ENCODE measurements around the gene PDE1A.

The PDE1A gene

DNA sequence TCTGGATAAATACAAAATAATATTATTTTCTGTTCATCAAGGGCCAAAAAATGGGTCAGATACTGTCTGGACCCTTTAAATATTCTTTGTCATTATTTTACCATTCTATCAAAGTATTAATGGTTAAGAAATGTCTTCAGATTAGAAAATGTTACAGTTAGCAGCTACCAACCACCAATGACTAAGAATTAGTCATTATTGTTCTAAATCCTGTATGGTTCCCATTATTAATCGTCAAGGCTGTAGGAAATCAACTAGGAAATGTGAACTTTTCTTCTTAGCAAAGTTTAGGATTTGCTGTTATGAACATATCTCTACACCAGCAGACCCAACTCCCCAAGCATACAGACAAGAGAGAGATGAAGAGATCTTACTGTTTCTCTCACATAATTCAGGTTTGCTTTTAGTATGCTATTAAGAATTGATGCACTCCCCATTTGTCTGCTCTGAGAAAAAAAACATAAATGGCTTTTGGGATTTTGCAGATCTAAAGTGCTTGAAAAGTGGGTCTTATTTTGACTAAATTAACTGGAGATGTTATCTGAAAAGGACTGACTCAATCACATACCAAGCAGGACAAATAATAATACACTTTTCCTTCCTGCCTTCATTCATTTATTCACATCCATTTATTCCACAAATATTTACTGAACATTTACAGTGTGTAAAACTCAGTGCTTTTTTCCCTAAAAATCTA is 293.5 kb downstream of the PDE1A start (continued):
- TF ChIP-seq, protein P1, sequence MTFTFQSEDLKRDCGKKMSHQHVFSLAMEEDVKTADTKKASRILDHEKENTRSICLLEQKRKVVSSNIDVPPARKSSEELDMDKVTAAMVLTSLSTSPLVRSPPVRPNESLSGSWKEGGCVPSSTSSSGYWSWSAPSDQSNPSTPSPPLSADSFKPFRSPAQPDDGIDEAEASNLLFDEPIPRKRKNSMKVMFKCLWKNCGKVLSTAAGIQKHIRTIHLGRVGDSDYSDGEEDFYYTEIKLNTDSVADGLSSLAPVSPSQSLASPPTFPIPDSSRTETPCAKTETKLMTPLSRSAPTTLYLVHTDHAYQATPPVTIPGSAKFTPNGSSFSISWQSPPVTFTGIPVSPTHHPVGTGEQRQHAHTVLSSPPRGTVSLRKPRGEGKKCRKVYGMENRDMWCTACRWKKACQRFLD (tag by site-specific recombination; IDR thresholded peaks at IDR 0.05), result no peak
- TF ChIP-seq ZNF292 (tag by site-specific recombination; IDR thresholded peaks at IDR 0.05; ENCODE audit: borderline replicate concordance, low read depth) (no peak), ZNF701 (tag by site-specific recombination; IDR thresholded peaks at IDR 0.05) (no peak), RBAK (tag by site-specific recombination; IDR thresholded peaks at IDR 0.05) (no peak)

DNA sequence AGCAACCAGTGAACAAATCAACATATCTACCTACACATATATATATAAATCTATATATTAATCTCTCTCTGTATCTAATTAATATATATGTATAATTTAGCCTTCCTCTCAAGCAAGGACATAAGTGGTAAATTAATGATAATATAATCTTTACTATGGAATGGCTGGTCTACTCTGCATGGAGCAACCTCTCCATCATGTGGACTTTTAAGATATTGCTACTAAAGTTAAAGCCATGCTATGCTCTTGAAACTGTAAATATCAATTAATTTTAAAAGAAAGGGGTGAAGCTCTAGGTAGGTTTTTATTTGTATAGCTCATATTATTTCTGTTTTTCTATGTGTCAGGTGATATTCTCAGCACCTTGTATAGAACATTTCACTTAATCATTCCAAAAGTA is 294.2 kb downstream of the PDE1A start:
- CTCF ChIA-PET, result interaction anchor here (0.6 to 1.1 kb wide), 4 partner anchors 23 to 391 kb away, joined by 3 to 5 read pairs (median 4); no protein-coding TSS in a partner anchor
- TF ChIP-seq ZNF324 (tag by site-specific recombination; IDR thresholded peaks at IDR 0.05), result no peak
- Histone ChIP-seq H3K4me1 (ENCODE audit: control insufficient read depth, insufficient read depth, low read length) (no peaks in the 10 kb centered on the region), H3K4me3 (ENCODE audit: low read depth, low read length) (no peak overlapping the region), H3K27ac (ENCODE audit: extremely low read depth, low read depth, low read length) (no peak overlapping the region), H3K9me3 (ENCODE audit: control insufficient read depth, insufficient read depth, low read depth, low read length) (no peaks in the 10 kb centered on the region), H3K36me3 (ENCODE audit: control insufficient read depth in 2 of 2, insufficient read depth in 1 of 2, low read length in 2 of 2) (no peaks in the 10 kb centered on the region)
- POLR2A ChIA-PET, result no interaction called here

DNA sequence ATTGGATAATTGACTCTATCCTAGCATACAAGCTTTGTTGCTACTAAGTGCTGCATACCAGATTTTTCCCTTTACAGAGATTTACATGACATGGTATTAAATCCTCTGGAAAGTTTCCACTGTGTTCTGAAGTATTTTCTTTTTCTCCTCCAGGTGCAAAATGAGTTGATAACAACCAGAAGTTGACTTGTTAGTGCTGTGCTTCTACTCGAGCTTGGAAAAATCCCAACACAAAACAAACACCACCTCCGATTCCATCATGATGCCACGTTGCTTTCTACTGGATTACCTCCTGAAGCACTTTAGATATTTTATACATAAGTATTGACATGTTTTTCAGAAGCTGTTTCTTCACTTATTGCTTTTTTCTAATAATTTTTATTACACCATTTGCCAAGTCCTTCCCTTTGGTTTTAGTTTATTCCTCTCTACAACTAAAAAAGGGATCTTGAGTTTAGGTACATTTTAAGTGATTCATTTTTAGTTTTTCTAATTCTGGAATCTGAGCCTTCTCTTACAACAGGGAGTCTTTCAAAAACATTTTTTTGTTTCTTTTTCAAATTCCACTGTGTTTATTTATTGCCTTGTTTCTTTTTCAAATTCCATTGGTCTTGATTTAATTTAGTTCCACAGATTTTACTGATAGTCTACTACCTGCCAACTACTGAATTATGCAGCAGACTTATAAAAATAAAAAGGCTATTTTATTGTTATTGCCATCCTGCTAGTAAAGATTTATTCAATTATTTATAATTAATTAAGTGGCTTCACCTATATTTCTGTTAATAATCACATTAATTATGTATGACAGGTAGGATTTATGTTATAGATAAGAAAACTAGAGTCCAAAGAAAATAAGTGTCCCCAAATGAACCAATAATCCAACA is 297.8 kb downstream of the PDE1A start:
- Histone ChIP-seq H3K36me3 (ENCODE audit: control insufficient read depth in 2 of 2, insufficient read depth in 1 of 2, low read length in 2 of 2) (no peaks in the 10 kb centered on the region), H3K9me3 (ENCODE audit: control insufficient read depth, insufficient read depth, low read depth, low read length) (no peaks in the 10 kb centered on the region), H3K27ac (ENCODE audit: extremely low read depth, low read depth, low read length) (no peak overlapping the region), H3K4me1 (ENCODE audit: control insufficient read depth, insufficient read depth, low read length) (no peaks in the 10 kb centered on the region), H3K4me3 (ENCODE audit: low read depth, low read length) (no peak overlapping the region)
- TF ChIP-seq ZBTB20 (tag by site-specific recombination; IDR thresholded peaks at IDR 0.05) (no peak), SALL2 (tag by site-specific recombination; IDR thresholded peaks at IDR 0.05; ENCODE audit: borderline replicate concordance) (no peak), ZBTB21 (tag by site-specific recombination; IDR thresholded peaks at IDR 0.05) (no peak), BCL11B (tag by site-specific recombination; IDR thresholded peaks at IDR 0.05; ENCODE audit: low read depth) (no peak), ZIC2 (tag by site-specific recombination; IDR thresholded peaks at IDR 0.05) (no peak), ZNF777 (tag by site-specific recombination; IDR thresholded peaks at IDR 0.05; ENCODE audit: borderline replicate concordance) (no peak), SP7 (tag by site-specific recombination; IDR thresholded peaks at IDR 0.05) (no peak), GFI1B (tag by site-specific recombination; IDR thresholded peaks at IDR 0.05) (no peak), ZNF785 (tag by site-specific recombination; IDR thresholded peaks at IDR 0.05) (no peak), ZNF23 (tag by site-specific recombination; IDR thresholded peaks at IDR 0.05; ENCODE audit: borderline replicate concordance) (no peak), ZBTB48 (tag by site-specific recombination; IDR thresholded peaks at IDR 0.05) (no peak)
- TF ChIP-seq, protein P2, sequence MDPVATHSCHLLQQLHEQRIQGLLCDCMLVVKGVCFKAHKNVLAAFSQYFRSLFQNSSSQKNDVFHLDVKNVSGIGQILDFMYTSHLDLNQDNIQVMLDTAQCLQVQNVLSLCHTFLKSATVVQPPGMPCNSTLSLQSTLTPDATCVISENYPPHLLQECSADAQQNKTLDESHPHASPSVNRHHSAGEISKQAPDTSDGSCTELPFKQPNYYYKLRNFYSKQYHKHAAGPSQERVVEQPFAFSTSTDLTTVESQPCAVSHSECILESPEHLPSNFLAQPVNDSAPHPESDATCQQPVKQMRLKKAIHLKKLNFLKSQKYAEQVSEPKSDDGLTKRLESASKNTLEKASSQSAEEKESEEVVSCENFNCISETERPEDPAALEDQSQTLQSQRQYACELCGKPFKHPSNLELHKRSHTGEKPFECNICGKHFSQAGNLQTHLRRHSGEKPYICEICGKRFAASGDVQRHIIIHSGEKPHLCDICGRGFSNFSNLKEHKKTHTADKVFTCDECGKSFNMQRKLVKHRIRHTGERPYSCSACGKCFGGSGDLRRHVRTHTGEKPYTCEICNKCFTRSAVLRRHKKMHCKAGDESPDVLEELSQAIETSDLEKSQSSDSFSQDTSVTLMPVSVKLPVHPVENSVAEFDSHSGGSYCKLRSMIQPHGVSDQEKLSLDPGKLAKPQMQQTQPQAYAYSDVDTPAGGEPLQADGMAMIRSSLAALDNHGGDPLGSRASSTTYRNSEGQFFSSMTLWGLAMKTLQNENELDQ (tag by site-specific recombination; IDR thresholded peaks at IDR 0.05; ENCODE audit: low read depth), result no peak
- TF ChIP-seq, protein P3, sequence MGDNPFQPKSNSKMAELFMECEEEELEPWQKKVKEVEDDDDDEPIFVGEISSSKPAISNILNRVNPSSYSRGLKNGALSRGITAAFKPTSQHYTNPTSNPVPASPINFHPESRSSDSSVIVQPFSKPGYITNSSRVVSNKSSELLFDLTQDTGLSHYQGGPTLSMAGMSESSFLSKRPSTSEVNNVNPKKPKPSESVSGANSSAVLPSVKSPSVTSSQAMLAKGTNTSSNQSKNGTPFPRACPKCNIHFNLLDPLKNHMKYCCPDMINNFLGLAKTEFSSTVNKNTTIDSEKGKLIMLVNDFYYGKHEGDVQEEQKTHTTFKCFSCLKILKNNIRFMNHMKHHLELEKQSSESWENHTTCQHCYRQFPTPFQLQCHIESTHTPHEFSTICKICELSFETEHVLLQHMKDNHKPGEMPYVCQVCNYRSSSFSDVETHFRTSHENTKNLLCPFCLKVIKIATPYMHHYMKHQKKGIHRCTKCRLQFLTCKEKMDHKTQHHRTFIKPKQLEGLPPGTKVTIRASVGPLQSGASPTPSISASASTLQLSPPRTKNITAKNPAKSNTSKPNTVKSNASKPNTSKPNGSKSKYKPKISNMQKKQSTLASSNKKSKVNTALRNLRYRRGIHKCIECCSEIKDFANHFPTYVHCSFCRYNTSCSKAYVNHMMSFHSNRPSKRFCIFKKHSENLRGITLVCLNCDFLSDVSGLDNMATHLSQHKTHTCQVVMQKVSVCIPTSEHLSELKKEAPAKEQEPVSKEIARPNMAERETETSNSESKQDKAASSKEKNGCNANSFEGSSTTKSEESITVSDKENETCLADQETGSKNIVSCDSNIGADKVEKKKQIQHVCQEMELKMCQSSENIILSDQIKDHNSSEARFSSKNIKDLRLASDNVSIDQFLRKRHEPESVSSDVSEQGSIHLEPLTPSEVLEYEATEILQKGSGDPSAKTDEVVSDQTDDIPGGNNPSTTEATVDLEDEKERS (tag by site-specific recombination; IDR thresholded peaks at IDR 0.05), result no peak
- TF ChIP-seq, protein P4, sequence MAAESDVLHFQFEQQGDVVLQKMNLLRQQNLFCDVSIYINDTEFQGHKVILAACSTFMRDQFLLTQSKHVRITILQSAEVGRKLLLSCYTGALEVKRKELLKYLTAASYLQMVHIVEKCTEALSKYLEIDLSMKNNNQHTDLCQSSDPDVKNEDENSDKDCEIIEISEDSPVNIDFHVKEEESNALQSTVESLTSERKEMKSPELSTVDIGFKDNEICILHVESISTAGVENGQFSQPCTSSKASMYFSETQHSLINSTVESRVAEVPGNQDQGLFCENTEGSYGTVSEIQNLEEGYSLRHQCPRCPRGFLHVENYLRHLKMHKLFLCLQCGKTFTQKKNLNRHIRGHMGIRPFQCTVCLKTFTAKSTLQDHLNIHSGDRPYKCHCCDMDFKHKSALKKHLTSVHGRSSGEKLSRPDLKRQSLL (tag by site-specific recombination; IDR thresholded peaks at IDR 0.05), result no peak
- ChIA-PET POLR2A (no interaction called here), CTCF (no interaction called here)
